ENCODE data around the gene UBAP1L. TPM values are rescaled to one million over a fixed set of nuclear protein-coding genes. Genes with fewer than 3 reads are reported as not detected.
"Not testable (repeated sequence)": the region's sequence is repeated elsewhere in the genome, so short reads cannot be mapped to it uniquely, and the experiment has no call there.

UBAP1L gene
- total RNA-seq, 1 donor from 2014 or later, result 1.2 TPM

- H3K36me3 ChIP-seq (ENCODE audit: control insufficient read depth, insufficient read depth, low read length), result peaks cover 4% of the 10 kb centered on the region
- H3K4me3 ChIP-seq (ENCODE audit: low read depth, low read length), result no peak overlapping the region
- no peaks in the 10 kb centered on the region for H3K27me3 ChIP-seq (ENCODE audit: control insufficient read depth, insufficient read depth, low read length)
- TF ChIP-seq CTCF (IDR thresholded peaks at IDR 0.05; ENCODE audit: insufficient read depth, low read length, poor library complexity, severe bottlenecking), result no peak
- no peak for DNase-seq (ENCODE audit: low read depth)
Measured at GRCh38 chr15:65101891-65102708, 12.9 kb downstream of the UBAP1L start.

- DNase-seq (ENCODE audit: low read depth), result peak; percentile 9
- TF ChIP-seq CTCF (IDR thresholded peaks at IDR 0.05; ENCODE audit: insufficient read depth, low read length, poor library complexity, severe bottlenecking), result peak; percentile 81
- Histone ChIP-seq H3K4me3 (ENCODE audit: low read depth, low read length) (no peak overlapping the region), H3K27me3 (ENCODE audit: control insufficient read depth, insufficient read depth, low read length) (no peaks in the 10 kb centered on the region), H3K36me3 (ENCODE audit: control insufficient read depth, insufficient read depth, low read length) (peaks cover 4% of the 10 kb centered on the region)
Measured at GRCh38 chr15:65101411-65101890, 13.5 kb downstream of the UBAP1L start.

- H3K27me3 ChIP-seq (ENCODE audit: control insufficient read depth, insufficient read depth, low read length), result no peaks in the 10 kb centered on the region
- DNase-seq (ENCODE audit: low read depth), result no peak
- peaks cover 4% of the 10 kb centered on the region for H3K36me3 ChIP-seq (ENCODE audit: control insufficient read depth, insufficient read depth, low read length)
- no peak overlapping the region for H3K4me3 ChIP-seq (ENCODE audit: low read depth, low read length)
- no peak for TF ChIP-seq CTCF (IDR thresholded peaks at IDR 0.05; ENCODE audit: insufficient read depth, low read length, poor library complexity, severe bottlenecking)
Measured at GRCh38 chr15:65100442-65100841, 14.6 kb downstream of the UBAP1L start.

GRCh38 chr15:65099801-65100200, 15.2 kb downstream of the UBAP1L start:
- not testable (repeated sequence) for DNase-seq (ENCODE audit: low read depth); H3K4me3 ChIP-seq (ENCODE audit: low read depth, low read length); H3K27me3 ChIP-seq (ENCODE audit: control insufficient read depth, insufficient read depth, low read length)

GRCh38 chr15:65099336-65099735, 15.7 kb downstream of the UBAP1L start:
- Histone ChIP-seq H3K4me3 (ENCODE audit: low read depth, low read length) (no peak overlapping the region), H3K36me3 (ENCODE audit: control insufficient read depth, insufficient read depth, low read length) (peaks cover 4% of the 10 kb centered on the region), H3K27me3 (ENCODE audit: control insufficient read depth, insufficient read depth, low read length) (no peaks in the 10 kb centered on the region)
- TF ChIP-seq CTCF (IDR thresholded peaks at IDR 0.05; ENCODE audit: insufficient read depth, low read length, poor library complexity, severe bottlenecking), result no peak
- DNase-seq (ENCODE audit: low read depth), result no peak

More at GRCh38 chr15:65099801-65100200, 15.2 kb downstream of the UBAP1L start:
- not testable (repeated sequence) for H3K36me3 ChIP-seq (ENCODE audit: control insufficient read depth, insufficient read depth, low read length)

GRCh38 chr15:65097651-65098263, 17.2 kb downstream of the UBAP1L start:
- Histone ChIP-seq H3K36me3 (ENCODE audit: control insufficient read depth, insufficient read depth, low read length) (peaks cover 4% of the 10 kb centered on the region), H3K4me3 (ENCODE audit: low read depth, low read length) (no peak overlapping the region), H3K27me3 (ENCODE audit: control insufficient read depth, insufficient read depth, low read length) (no peaks in the 10 kb centered on the region)
- no peak for TF ChIP-seq CTCF (IDR thresholded peaks at IDR 0.05; ENCODE audit: insufficient read depth, low read length, poor library complexity, severe bottlenecking)
- no peak for DNase-seq (ENCODE audit: low read depth)

Measured in kidney epithelial cell (primary cell).